HUES48 (cell line): ENCODE measurements around the gene FAM193A.

Source experiments
- H3K27ac ChIP-seq: one replicate; pipeline ENCODE4 v1.7.0; 2013; ENCODE audit warnings: low read depth, low read length, inconsistent platforms
- H3K27me3 ChIP-seq: 2 replicates; pipeline ENCODE4 v1.6.1; 2013; ENCODE audit warnings: mild to moderate bottlenecking, low read length; ENCODE audit not compliant: control insufficient read depth, insufficient read depth
- H3K36me3 ChIP-seq: 2 replicates; pipeline ENCODE4 v1.6.1; 2013; ENCODE audit warnings: low read length; ENCODE audit not compliant: control insufficient read depth, insufficient read depth
- H3K4me1 ChIP-seq: 2 replicates; pipeline ENCODE4 v1.6.1; 2013; ENCODE audit warnings: mild to moderate bottlenecking, low read length; ENCODE audit not compliant: control insufficient read depth, insufficient read depth
- H3K4me3 ChIP-seq: 2 replicates; pipeline ENCODE4 v1.5.1; 2013; ENCODE audit warnings: mild to moderate bottlenecking, low read depth, low read length
- H3K9ac ChIP-seq: 2 replicates; pipeline ENCODE4 v1.6.1; 2013; ENCODE audit warnings: mild to moderate bottlenecking, low read depth, low read length, moderate library complexity
- H3K9me3 ChIP-seq: 2 replicates; pipeline ENCODE4 v1.6.1; 2013; ENCODE audit warnings: low read length; ENCODE audit not compliant: control insufficient read depth, insufficient read depth

Gene FAM193A

GRCh38 chr4:2694691-2695090 is 158.2 kb downstream of the FAM193A start:
- no peak overlapping the region for H3K9ac ChIP-seq
- no peak overlapping the region for H3K27ac ChIP-seq
- H3K36me3 ChIP-seq: peaks cover 96% of the 10 kb centered on the region
- H3K4me1 ChIP-seq: no peaks in the 10 kb centered on the region
- no peaks in the 10 kb centered on the region for H3K27me3 ChIP-seq
- H3K9me3 ChIP-seq: no peaks in the 10 kb centered on the region
- H3K4me3 ChIP-seq: no peak overlapping the region

- no peak overlapping the region for H3K4me3 ChIP-seq
These were observed 159.1 kb downstream of the FAM193A start for GRCh38 chr4:2695346-2696060.

DNA sequence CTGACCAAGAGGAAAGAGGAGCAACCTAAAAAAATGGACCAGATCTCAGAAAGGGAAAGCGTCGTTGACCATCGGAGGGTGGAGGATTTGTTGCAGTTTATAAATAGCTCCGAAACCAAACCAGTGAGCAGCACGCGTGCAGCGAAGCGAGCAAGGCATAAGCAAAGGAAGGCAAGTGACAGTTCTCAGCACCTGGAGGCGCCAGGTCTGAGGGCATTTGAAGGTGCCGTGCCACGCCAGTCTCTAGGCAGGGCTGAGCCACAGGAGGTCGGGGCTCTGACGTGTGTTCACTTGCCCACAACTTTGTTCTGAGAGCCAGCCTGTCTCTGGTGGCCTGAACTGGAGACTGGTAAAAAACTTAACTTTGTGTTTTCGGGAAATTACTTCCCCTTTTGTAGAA is 160.0 kb downstream of the FAM193A start:
- Histone ChIP-seq H3K9me3 (no peaks in the 10 kb centered on the region), H3K27me3 (no peaks in the 10 kb centered on the region), H3K36me3 (peaks cover 96% of the 10 kb centered on the region), H3K4me3 (no peak overlapping the region), H3K4me1 (no peaks in the 10 kb centered on the region), H3K9ac (no peak overlapping the region), H3K27ac (no peak overlapping the region)

More at GRCh38 chr4:2695346-2696060, 159.1 kb downstream of the FAM193A start:
- Histone ChIP-seq H3K4me1 (no peaks in the 10 kb centered on the region), H3K27me3 (no peaks in the 10 kb centered on the region), H3K9me3 (no peaks in the 10 kb centered on the region), H3K9ac (no peak overlapping the region), H3K36me3 (peaks cover 96% of the 10 kb centered on the region), H3K27ac (no peak overlapping the region)

DNA sequence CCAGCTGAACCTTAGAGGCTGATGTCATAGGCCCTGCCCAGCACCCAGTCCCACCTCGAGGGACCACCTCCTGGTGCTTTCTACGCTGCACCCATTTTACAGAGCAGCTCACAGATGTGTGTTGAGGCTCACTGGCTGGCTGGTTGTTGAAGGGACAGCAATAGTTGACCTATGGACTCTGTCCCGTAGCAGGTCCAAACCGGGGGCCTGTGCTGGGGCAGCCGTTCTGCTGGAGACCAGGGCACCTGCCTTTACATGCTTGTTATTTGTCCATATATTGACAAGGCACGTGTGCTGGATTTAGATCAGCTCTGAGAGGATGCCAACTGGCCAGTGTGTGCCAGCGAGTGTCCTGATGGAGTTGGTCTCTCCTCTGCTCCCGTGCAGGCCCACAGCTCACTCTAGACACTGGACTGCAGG is 161.6 kb downstream of the FAM193A start:
- Histone ChIP-seq H3K9ac (no peak overlapping the region), H3K4me1 (no peaks in the 10 kb centered on the region), H3K27ac (no peak overlapping the region), H3K36me3 (peaks cover 96% of the 10 kb centered on the region), H3K4me3 (no peak overlapping the region), H3K27me3 (no peaks in the 10 kb centered on the region), H3K9me3 (no peaks in the 10 kb centered on the region)

DNA sequence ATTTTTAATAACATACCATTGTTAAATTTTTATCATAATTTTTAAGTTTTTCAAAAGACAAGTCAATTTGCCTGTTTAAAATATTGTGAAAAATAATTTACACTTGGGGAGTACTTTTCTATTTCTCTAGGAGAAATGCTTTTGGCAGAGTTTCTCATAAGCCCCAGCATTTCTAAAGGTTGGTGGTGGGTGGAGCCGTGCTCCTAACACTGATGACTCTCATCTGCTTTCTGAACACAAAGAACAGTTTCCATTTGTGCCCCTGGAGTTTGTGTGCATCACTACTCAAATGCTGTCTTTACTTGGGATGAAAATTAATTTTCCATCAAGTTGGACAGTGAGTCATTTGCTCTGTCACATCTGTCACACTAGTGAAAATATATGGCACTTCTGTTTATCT is 162.1 kb downstream of the FAM193A start:
- H3K36me3 ChIP-seq: peaks cover 97% of the 10 kb centered on the region

DNA sequence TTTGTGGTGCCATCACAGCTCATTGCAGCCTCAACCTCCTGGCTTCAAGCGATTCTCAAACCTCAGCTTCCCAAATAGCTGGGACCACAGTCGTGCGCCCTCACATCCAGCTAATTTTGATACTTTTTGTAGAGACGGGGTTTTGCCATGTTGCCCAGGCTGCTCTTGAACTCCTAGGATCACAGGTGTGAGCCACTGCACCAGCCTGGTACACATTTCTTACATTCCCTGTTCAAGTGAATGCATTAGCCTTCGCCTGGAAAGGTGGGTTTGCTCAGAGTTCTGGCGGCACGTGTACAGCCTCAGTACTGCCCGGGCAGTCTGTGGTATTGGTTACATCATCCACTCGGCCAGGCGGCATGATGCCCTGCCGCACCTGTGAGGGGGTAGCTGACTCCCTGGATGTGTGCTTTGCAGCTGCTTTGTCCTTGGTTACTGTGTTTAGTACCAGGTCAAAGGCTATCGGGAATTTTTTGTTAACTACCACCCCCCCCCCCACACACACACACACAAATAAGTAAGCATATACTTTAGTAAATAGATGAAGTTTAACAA is 162.6 kb downstream of the FAM193A start:
- H3K4me3 ChIP-seq: no peak overlapping the region
- H3K27me3 ChIP-seq: no peaks in the 10 kb centered on the region
- H3K4me1 ChIP-seq: no peaks in the 10 kb centered on the region
- no peaks in the 10 kb centered on the region for H3K9me3 ChIP-seq
- H3K27ac ChIP-seq: no peak overlapping the region
- H3K36me3 ChIP-seq: peaks cover 96% of the 10 kb centered on the region
- no peak overlapping the region for H3K9ac ChIP-seq

More for the DNA sequence above, 162.1 kb downstream of the FAM193A start:
- no peaks in the 10 kb centered on the region for H3K4me1 ChIP-seq
- H3K9me3 ChIP-seq: no peaks in the 10 kb centered on the region
- H3K27ac ChIP-seq: no peak overlapping the region
- H3K9ac ChIP-seq: no peak overlapping the region
- no peaks in the 10 kb centered on the region for H3K27me3 ChIP-seq
- H3K4me3 ChIP-seq: no peak overlapping the region

DNA sequence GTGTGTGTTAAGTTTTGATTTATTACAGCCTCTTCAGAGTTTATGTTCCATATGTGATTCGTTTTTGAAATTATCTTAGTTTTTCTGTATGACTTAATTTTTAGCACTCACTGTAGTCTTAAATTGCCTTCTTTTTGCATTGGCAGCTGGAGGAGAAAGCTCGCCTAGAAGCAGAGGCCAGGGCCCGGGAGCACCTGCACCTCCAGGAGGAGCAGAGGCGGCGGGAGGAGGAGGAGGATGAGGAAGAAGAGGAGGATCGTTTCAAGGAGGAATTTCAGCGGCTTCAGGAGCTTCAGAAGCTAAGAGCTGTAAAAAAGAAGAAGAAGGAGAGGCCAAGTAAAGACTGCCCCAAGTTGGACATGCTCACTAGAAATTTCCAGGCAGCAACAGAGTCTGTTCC is 163.1 kb downstream of the FAM193A start:
- Histone ChIP-seq H3K4me3 (no peak overlapping the region), H3K4me1 (no peaks in the 10 kb centered on the region), H3K9ac (no peak overlapping the region), H3K27ac (no peak overlapping the region), H3K27me3 (no peaks in the 10 kb centered on the region), H3K36me3 (peaks cover 96% of the 10 kb centered on the region), H3K9me3 (no peaks in the 10 kb centered on the region)

DNA sequence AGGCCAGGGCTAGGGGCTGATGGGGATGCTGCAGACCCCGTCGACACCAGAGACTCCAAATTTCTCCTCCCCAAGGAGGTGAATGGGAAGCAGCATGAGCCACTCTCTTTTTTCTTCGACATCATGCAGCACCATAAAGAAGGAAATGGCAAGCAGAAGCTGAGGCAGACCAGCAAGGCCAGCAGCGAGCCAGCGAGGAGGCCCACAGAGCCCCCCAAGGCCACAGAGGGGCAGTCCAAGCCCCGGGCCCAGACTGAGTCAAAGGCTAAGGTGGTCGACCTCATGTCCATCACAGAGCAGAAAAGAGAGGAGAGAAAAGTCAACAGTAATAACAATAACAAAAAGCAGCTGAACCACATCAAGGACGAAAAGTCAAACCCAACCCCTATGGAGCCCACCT is 163.6 kb downstream of the FAM193A start:
- Histone ChIP-seq H3K27me3 (no peaks in the 10 kb centered on the region), H3K36me3 (peaks cover 94% of the 10 kb centered on the region), H3K4me3 (no peak overlapping the region), H3K27ac (no peak overlapping the region), H3K9me3 (no peaks in the 10 kb centered on the region), H3K4me1 (no peaks in the 10 kb centered on the region), H3K9ac (no peak overlapping the region)

DNA sequence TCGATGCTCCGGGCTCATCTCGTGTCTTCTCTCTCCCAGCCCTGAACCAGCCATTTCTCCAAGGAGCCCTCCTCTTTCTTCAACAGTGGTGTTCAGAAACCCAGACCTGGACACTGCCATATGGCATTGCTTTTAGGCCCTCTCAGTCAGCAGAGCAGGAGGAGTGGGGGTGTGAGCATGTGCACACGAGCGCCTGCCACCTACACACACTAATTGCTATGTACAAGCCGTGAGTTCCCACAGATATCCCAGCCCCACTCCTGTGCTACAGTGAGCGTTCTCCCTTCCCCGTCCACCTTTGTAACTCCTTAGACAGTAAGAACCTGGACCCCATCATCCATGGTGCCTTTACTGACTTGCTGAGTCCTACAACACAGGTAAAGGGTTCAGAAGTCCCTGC is 165.9 kb downstream of the FAM193A start:
- no peaks in the 10 kb centered on the region for H3K27me3 ChIP-seq
- H3K27ac ChIP-seq: no peak overlapping the region
- no peaks in the 10 kb centered on the region for H3K9me3 ChIP-seq
- no peak overlapping the region for H3K4me3 ChIP-seq
- no peak overlapping the region for H3K9ac ChIP-seq
- H3K4me1 ChIP-seq: no peaks in the 10 kb centered on the region
- H3K36me3 ChIP-seq: peaks cover 76% of the 10 kb centered on the region

DNA sequence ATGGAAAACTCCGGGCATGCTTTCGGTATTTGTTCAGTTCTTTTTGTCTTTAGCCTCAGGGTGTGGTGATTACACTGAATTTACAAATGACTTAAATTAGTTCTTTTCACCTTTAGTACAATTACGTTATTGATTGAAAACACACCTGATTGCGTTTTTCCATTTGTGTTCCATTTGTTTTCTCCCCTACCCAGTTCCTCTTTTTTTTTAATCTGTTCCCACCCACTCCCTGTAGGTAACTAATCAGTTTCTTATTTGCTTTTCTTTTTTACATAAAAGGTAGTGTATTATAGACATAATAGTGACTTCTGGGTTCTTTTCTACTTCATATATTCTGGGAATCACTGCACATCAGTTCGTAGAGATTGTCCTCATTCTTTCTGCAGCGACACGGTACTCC is 166.3 kb downstream of the FAM193A start:
- no peaks in the 10 kb centered on the region for H3K27me3 ChIP-seq
- no peaks in the 10 kb centered on the region for H3K4me1 ChIP-seq
- H3K9me3 ChIP-seq: no peaks in the 10 kb centered on the region
- peaks cover 72% of the 10 kb centered on the region for H3K36me3 ChIP-seq
- no peak overlapping the region for H3K4me3 ChIP-seq
- no peak overlapping the region for H3K9ac ChIP-seq
- no peak overlapping the region for H3K27ac ChIP-seq

DNA sequence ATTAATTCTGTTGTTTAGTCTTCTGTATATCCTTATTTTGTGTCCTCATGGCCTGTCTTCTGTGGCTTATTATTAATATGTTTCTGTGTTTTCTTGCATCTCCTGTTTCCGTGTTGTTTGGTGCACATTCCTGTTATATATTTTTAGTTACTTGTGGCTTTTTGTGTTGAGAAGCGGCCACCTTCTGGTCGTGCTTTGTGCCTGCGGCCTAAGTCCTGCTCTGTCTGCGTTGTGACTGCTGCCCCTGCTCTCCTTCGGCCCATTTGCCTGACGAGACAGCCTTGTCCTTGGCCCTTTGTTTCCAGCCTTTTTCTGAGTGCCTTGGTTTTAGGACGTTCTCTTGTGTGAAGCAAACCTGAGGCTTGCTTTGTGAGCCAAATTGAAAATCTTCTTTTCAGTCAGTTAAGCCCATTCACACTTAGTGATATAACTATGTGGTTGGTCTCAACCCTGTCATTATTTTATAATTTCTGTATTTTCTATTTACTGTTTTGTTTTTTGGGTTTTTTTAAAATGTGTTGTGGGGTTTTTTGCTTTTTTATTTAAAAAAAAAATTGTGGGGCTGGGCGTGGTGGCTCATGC is 175.9 kb downstream of the FAM193A start:
- no peak overlapping the region for H3K4me3 ChIP-seq
- no peak overlapping the region for H3K9ac ChIP-seq
- no peak overlapping the region for H3K27ac ChIP-seq
- H3K36me3 ChIP-seq: peaks cover 20% of the 10 kb centered on the region
- no peaks in the 10 kb centered on the region for H3K27me3 ChIP-seq
- no peaks in the 10 kb centered on the region for H3K4me1 ChIP-seq
- H3K9me3 ChIP-seq: no peaks in the 10 kb centered on the region
